Adrenal gland (tissue), 5 donors: ENCODE data around the gene RBBP7.

Source experiments
- POLR2A ChIP-seq, 2 donors: fragments of 450-650 bp; IDR thresholded peaks; one replicate each; pipeline ENCODE4 v1.6.1; 2017; ENCODE audit warnings: antibody characterized with exemption in 2 of 2, mild to moderate bottlenecking in 2 of 2, moderate library complexity in 1 of 2
- TF ChIP-seq, protein P1 (sequence below), 6 experiments: fragments of 450-650 bp in 4 of 6; fragments of 200-600 bp in 2 of 6; sonication (generic) in 1 of 6; IDR thresholded peaks; 1 replicate in 5 of 6; 2 replicates in 1 of 6; pipeline versions ENCODE4 v1.5.1 to v1.8.0; 2016 to 2021; ENCODE audit warnings: antibody characterized with exemption in 6 of 6, mild to moderate bottlenecking in 2 of 6, moderate library complexity in 1 of 6
- donor health status: DM: no; HTN: no; CAD: no.

GRCh38 chrX:16819634-16820033 lies 50.5 kb downstream of the RBBP7 start:
- TF ChIP-seq, protein P1, sequence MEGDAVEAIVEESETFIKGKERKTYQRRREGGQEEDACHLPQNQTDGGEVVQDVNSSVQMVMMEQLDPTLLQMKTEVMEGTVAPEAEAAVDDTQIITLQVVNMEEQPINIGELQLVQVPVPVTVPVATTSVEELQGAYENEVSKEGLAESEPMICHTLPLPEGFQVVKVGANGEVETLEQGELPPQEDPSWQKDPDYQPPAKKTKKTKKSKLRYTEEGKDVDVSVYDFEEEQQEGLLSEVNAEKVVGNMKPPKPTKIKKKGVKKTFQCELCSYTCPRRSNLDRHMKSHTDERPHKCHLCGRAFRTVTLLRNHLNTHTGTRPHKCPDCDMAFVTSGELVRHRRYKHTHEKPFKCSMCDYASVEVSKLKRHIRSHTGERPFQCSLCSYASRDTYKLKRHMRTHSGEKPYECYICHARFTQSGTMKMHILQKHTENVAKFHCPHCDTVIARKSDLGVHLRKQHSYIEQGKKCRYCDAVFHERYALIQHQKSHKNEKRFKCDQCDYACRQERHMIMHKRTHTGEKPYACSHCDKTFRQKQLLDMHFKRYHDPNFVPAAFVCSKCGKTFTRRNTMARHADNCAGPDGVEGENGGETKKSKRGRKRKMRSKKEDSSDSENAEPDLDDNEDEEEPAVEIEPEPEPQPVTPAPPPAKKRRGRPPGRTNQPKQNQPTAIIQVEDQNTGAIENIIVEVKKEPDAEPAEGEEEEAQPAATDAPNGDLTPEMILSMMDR (IDR thresholded peaks at IDR 0.05) = no peak
- TF ChIP-seq POLR2A (IDR thresholded peaks at IDR 0.05) = no peak
